HCT116 (cell line): ENCODE data around the gene ENPP3. TPM values are rescaled to one million over a fixed set of nuclear protein-coding genes. Genes with fewer than 3 reads are reported as not detected.

Source experiments
- ATAC-seq: fragments of 200-7000 bp; cut with Tn5 transposase; 2 replicates; pipeline ENCODE4 v1.9.1; 2020; ENCODE audit warnings: mild to moderate bottlenecking, moderate library complexity
- BruUV-seq: library from RNA; stranded (reverse); fragments of 400-500 nt; replicated peaks from 2 replicates; lab custom pipeline; 2021; lab: Mats Ljungman, UMichigan
- CTCF ChIA-PET: fragments of 300-600 bp; sonication (Branson Sonifier 250); formaldehyde crosslinking; loops from one replicate; lab custom pipeline; 2021; ENCODE audit warnings: antibody characterized with exemption; lab: Charles Lee
- POLR2A ChIA-PET: fragments of 300-600, 350-600 bp; sonication (Branson Sonifier 250); formaldehyde crosslinking; loops from one replicate; lab custom pipeline; 2021; ENCODE audit warnings: antibody characterized with exemption; lab: Charles Lee
- RAD21 ChIA-PET, 2 experiments: fragments of 300-600 bp; sonication (Branson Sonifier 250); formaldehyde crosslinking; loops; one replicate each; lab custom pipeline; 2023; ENCODE audit warnings: low total read pairs in 2 of 2; ENCODE audit not compliant: uncharacterized antibody in 2 of 2, unreplicated experiment in 2 of 2, low non-redundant PET in 1 of 2; lab: Charles Lee
- DNase-seq: peaks from one replicate; pipeline ENCODE4 v3.0.0-alpha.2; 2010; ENCODE audit warnings: low read depth, low spot score
- H2AFZ ChIP-seq: fragments of 200-600 bp; shearing (Covaris generic), sonication (generic); 2 replicates; pipeline ENCODE4 v1.6.1; 2017; ENCODE audit warnings: low read depth, mixed run types, mixed read lengths, antibody characterized with exemption, low read length; ENCODE audit not compliant: poor library complexity, severe bottlenecking
- H3K27ac ChIP-seq: 2 replicates; pipeline ENCODE4 v1.5.1; 2012; ENCODE audit warnings: low read depth, low read length
- H3K27me3 ChIP-seq: fragments of 200-600 bp; sonication (generic); 2 replicates; pipeline ENCODE4 v1.6.1; 2016; ENCODE audit warnings: mixed run types, low read length, mixed read lengths; ENCODE audit not compliant: insufficient read depth
- H3K36me3 ChIP-seq, 2 experiments: fragments of 200-500 bp in 1 of 2; fragments of 200-600 bp in 1 of 2; sonication (Bioruptor generic) in 1 of 2; sonication (generic) in 1 of 2; 2 replicates each; pipeline versions ENCODE4 v1.5.1 to v1.6.1; 2014 to 2016; ENCODE audit warnings: low read length in 2 of 2, inconsistent platforms in 1 of 2, mixed read lengths in 1 of 2, mixed run types in 1 of 2; ENCODE audit not compliant: insufficient read depth in 2 of 2, control insufficient read depth in 1 of 2
- H3K4me1 ChIP-seq, 2 experiments: fragments of 200-600 bp in 1 of 2; sonication (generic) in 1 of 2; 2 replicates each; pipeline versions ENCODE4 v1.5.1 to v1.6.1; 2012 to 2017; ENCODE audit warnings: low read length in 2 of 2, inconsistent platforms in 1 of 2, mild to moderate bottlenecking in 1 of 2, mixed read lengths in 1 of 2, mixed run types in 1 of 2, moderate library complexity in 1 of 2; ENCODE audit not compliant: insufficient read depth in 2 of 2, control insufficient read depth in 1 of 2
- H3K4me2 ChIP-seq: fragments of 200-600 bp; sonication (generic); 2 replicates; pipeline ENCODE4 v1.6.1; 2017; ENCODE audit warnings: mixed run types, low read length, mixed read lengths
- H3K4me3 ChIP-seq, 2 experiments: fragments of 200-600 bp in 1 of 2; sonication (generic) in 1 of 2; replicated peaks in 1 of 2; 2 replicates each; pipeline ENCODE4 v1.5.1; 2011 to 2016; ENCODE audit warnings: low read length in 2 of 2, control low read depth in 1 of 2, low read depth in 1 of 2, mild to moderate bottlenecking in 1 of 2, mixed read lengths in 1 of 2, mixed run types in 1 of 2
- H3K79me2 ChIP-seq: fragments of 200-600 bp; sonication (generic); 2 replicates; pipeline ENCODE4 v1.6.1; 2017; ENCODE audit warnings: mild to moderate bottlenecking, mixed run types, low read length, moderate library complexity, mixed read lengths; ENCODE audit not compliant: insufficient read depth
- H3K9ac ChIP-seq: fragments of 200-600 bp; sonication (generic); 2 replicates; pipeline ENCODE4 v1.6.1; 2016; ENCODE audit warnings: low read length, mixed read lengths
- H3K9me2 ChIP-seq: fragments of 200-600 bp; sonication (generic), shearing (Covaris generic); 2 replicates; pipeline ENCODE4 v1.6.1; 2017; ENCODE audit warnings: mixed run types, mild to moderate bottlenecking, moderate library complexity; ENCODE audit not compliant: insufficient read depth
- H3K9me3 ChIP-seq, 2 experiments: fragments of 200-500 bp in 1 of 2; fragments of 200-600 bp in 1 of 2; sonication (Bioruptor generic) in 1 of 2; sonication (generic) in 1 of 2; 2 replicates each; pipeline ENCODE4 v1.6.1; 2014 to 2017; ENCODE audit warnings: low read length in 2 of 2, mixed read lengths in 2 of 2, inconsistent platforms in 1 of 2, low read depth in 1 of 2, mild to moderate bottlenecking in 1 of 2, mixed run types in 1 of 2, moderate library complexity in 1 of 2; ENCODE audit not compliant: control insufficient read depth in 1 of 2, insufficient read depth in 1 of 2
- H4K20me1 ChIP-seq: fragments of 200-600 bp; sonication (generic), shearing (Covaris generic); 2 replicates; pipeline ENCODE4 v1.6.1; 2017; ENCODE audit warnings: mixed run types, mild to moderate bottlenecking, moderate library complexity; ENCODE audit not compliant: insufficient read depth
- ATF3 ChIP-seq: IDR thresholded peaks from 2 replicates; pipeline ENCODE4 v1.6.1; 2012
- CBX3 ChIP-seq: IDR thresholded peaks from 2 replicates; pipeline ENCODE4 v1.6.1; 2012; ENCODE audit warnings: low read depth
- EGR1 ChIP-seq: IDR thresholded peaks from 2 replicates; pipeline ENCODE4 v1.6.1; 2012; ENCODE audit warnings: low read depth
- ELF1 ChIP-seq: IDR thresholded peaks from 2 replicates; pipeline ENCODE4 v1.6.1; 2012; ENCODE audit warnings: low read depth, borderline replicate concordance
- EZH2phosphoT487 ChIP-seq: fragments of 200-600 bp; IDR thresholded peaks from 2 replicates; pipeline ENCODE4 v1.6.1; 2018; ENCODE audit warnings: antibody characterized with exemption, borderline replicate concordance
- FOSL1 ChIP-seq: IDR thresholded peaks from 2 replicates; pipeline ENCODE4 v1.6.1; 2012; ENCODE audit warnings: low read depth
- JUND ChIP-seq: IDR thresholded peaks from 2 replicates; pipeline ENCODE4 v1.6.1; 2012
- MAX ChIP-seq: IDR thresholded peaks from 2 replicates; pipeline ENCODE4 v1.6.1; 2012
- POLR2A ChIP-seq: IDR thresholded peaks from 2 replicates; pipeline ENCODE4 v1.7.0; 2011; ENCODE audit warnings: borderline replicate concordance; ENCODE audit not compliant: insufficient read depth, insufficient read length; ENCODE audit errors: extremely low read depth
- POLR2AphosphoS5 ChIP-seq: IDR thresholded peaks from 2 replicates; pipeline ENCODE4 v1.6.1; 2011; ENCODE audit warnings: mild to moderate bottlenecking, low read depth, low read length, moderate library complexity
- RAD21 ChIP-seq: IDR thresholded peaks from 2 replicates; pipeline ENCODE4 v1.6.1; 2012; ENCODE audit warnings: low read depth, mild to moderate bottlenecking
- REST ChIP-seq: IDR thresholded peaks from 2 replicates; pipeline ENCODE4 v1.6.1; 2012; ENCODE audit warnings: low read depth
- SIN3A ChIP-seq: IDR thresholded peaks from 2 replicates; pipeline ENCODE4 v1.6.1; 2012; ENCODE audit warnings: low read depth
- SP1 ChIP-seq: IDR thresholded peaks from 2 replicates; pipeline ENCODE4 v1.6.1; 2012; ENCODE audit warnings: low read depth
- YY1 ChIP-seq: IDR thresholded peaks from 2 replicates; pipeline ENCODE4 v1.6.1; 2011; ENCODE audit warnings: low read length, low read depth, moderate library complexity, mild to moderate bottlenecking; ENCODE audit not compliant: insufficient replicate concordance; ENCODE audit errors: extremely low read depth
- ZBTB33 ChIP-seq: IDR thresholded peaks from 2 replicates; pipeline ENCODE4 v1.6.1; 2011; ENCODE audit warnings: mild to moderate bottlenecking, low read length, moderate library complexity; ENCODE audit not compliant: insufficient replicate concordance; ENCODE audit errors: extremely low read depth
- intact Hi-C: fragments of 100-400 bp; cut with micrococcal nuclease; formaldehyde crosslinking; loops from 2 replicates; pipeline ENCODE4 v1.10.0; 2022
- total RNA-seq: library from RNA; stranded (reverse); gene quantifications from one replicate; pipeline ENCODE4 v1.2.1, GENCODE V29; 2021; ENCODE audit not compliant: unreplicated experiment

The ENPP3 gene
- total RNA-seq, 1 experiment from 2014 or later, result 0.15 TPM

- POLR2A ChIA-PET, result no interaction called here
- ATAC-seq (no peak), DNase-seq (no peak)
- no peak for TF ChIP-seq MAX
- no peak for TF ChIP-seq POLR2AphosphoS5
- no peak for TF ChIP-seq FOSL1
- no peak for TF ChIP-seq JUND
- no peak for TF ChIP-seq SP1
- no peak for TF ChIP-seq EGR1
- no peak for TF ChIP-seq ATF3
- TF ChIP-seq EZH2phosphoT487, result no peak
- no peak for TF ChIP-seq POLR2A
- no peak for TF ChIP-seq REST
- TF ChIP-seq RAD21, result no peak
- TF ChIP-seq CBX3, result no peak
- no peak for TF ChIP-seq ELF1
- no peak for TF ChIP-seq SIN3A
- no peak for TF ChIP-seq YY1
- no peak for TF ChIP-seq ZBTB33
- Histone ChIP-seq H3K9me3 (no peaks in the 10 kb centered on the region), H3K4me2 (no peak overlapping the region), H3K4me1 (peaks cover 3 to 11% of the 10 kb centered on the region in 2 experiments), H3K27ac (no peak overlapping the region), H3K79me2 (peaks cover 11% of the 10 kb centered on the region), H3K4me3 (no peak overlapping the region), H2AFZ (no peak overlapping the region), H4K20me1 (no peaks in the 10 kb centered on the region), H3K9me2 (no peaks in the 10 kb centered on the region), H3K27me3 (no peaks in the 10 kb centered on the region), H3K36me3 (no peaks in the 10 kb centered on the region), H3K9ac (no peak overlapping the region)
- CTCF ChIA-PET, result no interaction called here
- RAD21 ChIA-PET, result no interaction called here
- no TSS peak for BruUV-seq
- intact Hi-C loops, result no loop called here
Observed at GRCh38 chr6:131631625-131632289, 5.3 kb upstream of the ENPP3 start.
